NCI-H2171 treated with DMSO at 0.1 percent for 48 hours (cell line): ENCODE measurements around the gene SAP25.
"Not testable (repeated sequence)": the region's sequence is repeated elsewhere in the genome, so short reads cannot be mapped to it uniquely, and the experiment has no call there.

Source experiments
- DNase-seq: peaks from one replicate; lab custom pipeline; 2025; lab: John Stamatoyannopoulos, UW

Gene SAP25

DNA sequence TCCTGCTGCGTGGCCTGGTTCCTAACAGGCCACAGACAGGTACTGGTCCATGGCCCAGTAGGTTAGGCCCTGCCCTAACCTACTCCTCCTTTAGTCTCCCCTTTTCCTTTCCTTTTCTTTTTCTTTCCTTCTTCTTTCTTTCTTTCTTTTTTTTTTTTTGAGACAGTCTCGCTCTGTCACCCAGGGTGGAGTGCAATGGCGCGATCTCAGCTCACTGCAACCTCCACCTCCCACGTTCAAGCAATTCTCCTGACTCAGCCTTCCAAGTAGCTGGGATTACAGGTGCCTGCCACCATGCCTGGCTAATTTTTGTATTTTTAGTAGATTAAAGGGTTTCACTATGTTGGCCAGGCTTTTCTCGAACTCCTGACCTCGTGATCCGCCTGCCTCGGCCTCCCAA is 37.7 kb downstream of the SAP25 start:
- not testable (repeated sequence) for DNase-seq

DNA sequence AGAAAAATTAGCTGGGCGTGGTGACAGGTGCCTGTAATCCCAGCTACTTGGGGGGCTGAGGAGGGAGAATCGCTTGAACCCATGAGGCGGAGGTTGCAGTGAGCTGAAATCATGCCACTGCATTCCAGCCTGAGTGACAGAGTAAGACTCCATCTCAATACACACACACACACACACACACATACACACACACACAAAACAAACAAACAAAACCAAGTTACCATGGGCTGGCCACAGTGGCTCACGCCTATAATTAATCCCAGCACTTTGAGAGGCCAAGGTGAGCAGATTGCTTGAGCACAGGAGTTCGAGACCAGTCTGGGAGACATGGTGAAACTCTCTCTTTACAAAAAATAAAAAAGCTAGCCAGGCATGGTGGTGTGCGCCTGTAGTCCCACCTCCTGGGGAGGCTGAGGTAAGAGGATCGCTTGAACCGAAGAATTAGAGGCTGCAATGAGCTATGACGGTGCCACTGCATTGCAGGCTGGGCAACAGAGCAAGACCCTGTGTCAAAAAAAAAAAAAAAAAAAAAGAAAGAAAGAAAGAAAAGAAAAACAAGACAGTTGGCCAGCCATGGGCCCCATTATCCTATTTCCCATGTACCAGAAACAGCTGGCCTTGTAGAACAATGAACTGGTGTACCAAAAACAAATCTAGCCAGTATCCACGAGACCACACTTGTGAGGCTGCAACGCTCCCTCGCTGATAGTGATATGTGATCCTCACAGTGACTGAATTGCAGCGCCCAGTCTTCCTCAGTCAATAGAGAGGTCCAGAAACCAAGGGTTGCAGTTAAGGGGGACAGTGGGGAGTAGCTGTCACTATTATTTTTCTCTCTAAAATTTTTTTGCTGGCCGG is 41.3 kb downstream of the SAP25 start:
- no peak for DNase-seq

- DNase-seq, result not testable (repeated sequence)
Observed at GRCh38 chr7:100528108-100528866, 45.4 kb downstream of the SAP25 start.

DNA sequence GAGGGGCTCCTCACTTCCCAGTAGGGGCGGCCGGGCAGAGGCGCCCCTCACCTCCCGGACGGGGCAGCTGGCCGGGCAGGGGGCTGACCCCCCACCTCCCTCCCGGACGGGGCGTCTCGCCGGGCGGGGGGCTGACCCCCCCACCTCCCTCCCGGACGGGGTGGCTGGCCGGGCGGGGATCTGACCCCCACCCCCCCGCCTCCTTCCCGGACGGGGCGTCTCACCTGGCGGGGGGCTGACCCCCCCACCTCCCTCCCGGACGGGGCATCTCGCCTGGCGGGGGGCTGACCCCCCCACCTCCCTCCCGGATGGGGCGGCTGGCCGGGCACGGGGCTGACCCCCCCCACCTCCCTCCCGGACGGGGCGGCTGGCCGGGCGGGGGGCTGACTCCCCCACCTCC is 50.5 kb downstream of the SAP25 start:
- DNase-seq, result not testable (repeated sequence)
